K562 (cell line): ENCODE data around the gene MAP3K7. TPM values are rescaled to one million over a fixed set of nuclear protein-coding genes. Genes with fewer than 3 reads are reported as not detected.

Experiments
- ATAC-seq: fragments of 200-7000 bp; cut with Tn5 transposase; 3 replicates; pipeline ENCODE4 v1.9.1; 2020; ENCODE audit warnings: moderate library complexity
- BruUV-seq: library from RNA; stranded (reverse); fragments of 400-500 nt; replicated peaks from 2 replicates; lab custom pipeline; 2021; lab: Mats Ljungman, UMichigan
- CTCF ChIA-PET: fragments of 300-600 bp; formaldehyde crosslinking; extraction: SDS; loops from one replicate; lab custom pipeline; 2021; ENCODE audit warnings: low intra/inter-chr PET ratio; lab: Yijun Ruan, JAX
- POLR2A ChIA-PET: fragments of 300-600, 350-650 bp; sonication (Branson Sonifier 250); formaldehyde crosslinking; extraction: SDS; loops from one replicate; lab custom pipeline; 2021; ENCODE audit warnings: antibody characterized with exemption, inconsistent platforms; lab: Yijun Ruan, JAX
- DNase-seq, 4 experiments: peaks; one replicate each; pipeline versions ENCODE4 v3.0.0 to v3.0.0-alpha.2; 2011 to 2018; ENCODE audit warnings: low spot score in 3 of 4, mixed read lengths in 3 of 4; ENCODE audit errors: extremely low read depth in 1 of 4
- FAIRE-seq: peaks from 2 replicates; lab custom pipeline; 2011; peaks lifted over from hg19 to GRCh38; lab: Jason Lieb, UNC
- H2AFZ ChIP-seq: 2 replicates; pipeline ENCODE4 v1.6.0; 2011; ENCODE audit warnings: low read depth, low read length, control low read depth, inconsistent platforms
- H3K27ac ChIP-seq: fragments of 200-600 bp; 3 replicates; pipeline ENCODE4 v1.8.0; 2011; ENCODE audit warnings: low read depth, mild to moderate bottlenecking, control low read depth, inconsistent platforms, low read length, moderate library complexity, mixed read lengths; ENCODE audit errors: extremely low read depth
- H3K27me3 ChIP-seq, 2 experiments: fragments of 300-600 bp in 1 of 2; 2 replicates in 1 of 2; 3 replicates in 1 of 2; pipeline versions ENCODE4 v1.6.0 to v1.8.0; 2011; ENCODE audit warnings: inconsistent platforms in 2 of 2, low read length in 2 of 2, mild to moderate bottlenecking in 1 of 2, mixed read lengths in 1 of 2, moderate library complexity in 1 of 2; ENCODE audit not compliant: control insufficient read depth in 2 of 2, insufficient read depth in 2 of 2
- H3K36me3 ChIP-seq: fragments of 300-600 bp; 3 replicates; pipeline ENCODE4 v1.8.0; 2011; ENCODE audit warnings: mild to moderate bottlenecking, low read length, inconsistent platforms; ENCODE audit not compliant: control insufficient read depth, insufficient read depth
- H3K4me1 ChIP-seq, 2 experiments: fragments of 200-600 bp in 1 of 2; replicated peaks in 1 of 2; 2 replicates in 1 of 2; 3 replicates in 1 of 2; pipeline versions ENCODE4 v1.5.1 to v1.8.0; 2011; ENCODE audit warnings: inconsistent platforms in 2 of 2, low read length in 2 of 2, mild to moderate bottlenecking in 1 of 2, mixed read lengths in 1 of 2, moderate library complexity in 1 of 2; ENCODE audit not compliant: control insufficient read depth in 2 of 2, insufficient read depth in 2 of 2
- H3K4me2 ChIP-seq: 2 replicates; pipeline ENCODE4 v1.6.1; 2011; ENCODE audit warnings: low read length, control low read depth, inconsistent platforms, mixed read lengths; ENCODE audit not compliant: insufficient read depth
- H3K4me3 ChIP-seq: fragments of 200-600 bp; sonication (generic), shearing (Covaris generic); 2 replicates; pipeline ENCODE4 v1.5.1; 2016; ENCODE audit warnings: control low read depth, inconsistent platforms
- H3K79me2 ChIP-seq: fragments of 200-600 bp; 3 replicates; pipeline ENCODE4 v1.8.0; 2011; ENCODE audit warnings: low read length, inconsistent platforms; ENCODE audit not compliant: control insufficient read depth, insufficient read depth
- H3K9ac ChIP-seq, 2 experiments: 2 replicates each; pipeline versions ENCODE4 v1.6.0 to v1.6.1; 2011; ENCODE audit warnings: low read depth in 2 of 2, low read length in 2 of 2, control low read depth in 1 of 2, inconsistent platforms in 1 of 2, mild to moderate bottlenecking in 1 of 2, mixed read lengths in 1 of 2; ENCODE audit not compliant: insufficient read depth in 1 of 2
- H3K9me1 ChIP-seq: one replicate; pipeline ENCODE4 v1.6.0; 2011; ENCODE audit warnings: inconsistent platforms, mild to moderate bottlenecking, low read length, moderate library complexity; ENCODE audit not compliant: control insufficient read depth, insufficient read depth
- H3K9me3 ChIP-seq: replicated peaks from 2 replicates; pipeline ENCODE4 v1.5.1; 2011; ENCODE audit warnings: low read depth, low read length, inconsistent platforms; ENCODE audit not compliant: control insufficient read depth, insufficient read depth
- H4K20me1 ChIP-seq: replicated peaks from 2 replicates; pipeline ENCODE4 v1.6.1; 2011; ENCODE audit warnings: low read length, inconsistent platforms, mixed read lengths; ENCODE audit not compliant: control insufficient read depth, insufficient read depth
- CBX2 ChIP-seq: fragments of 200-600 bp; sonication (generic); IDR thresholded peaks from one replicate; pipeline ENCODE4 v1.6.1; 2012; ENCODE audit warnings: mild to moderate bottlenecking, low read length, inconsistent platforms; ENCODE audit not compliant: insufficient read depth, poor library complexity, severe bottlenecking
- CEBPB ChIP-seq: fragments of 450-650 bp; IDR thresholded peaks from 2 replicates; pipeline ENCODE4 v1.6.1; 2016; ENCODE audit warnings: missing genetic modification characterization, missing compliant biosample characterization
- COPS2 ChIP-seq: fragments of 450-650 bp; conservative IDR thresholded peaks from 2 replicates; pipeline ENCODE4 v1.6.1; 2016; ENCODE audit warnings: mild to moderate bottlenecking, moderate library complexity
- DMBX1 ChIP-seq: fragments of 250-450 bp; sonication (Bioruptor Pico); IDR thresholded peaks from 2 replicates; pipeline ENCODE4 v1.8.0; 2022; ENCODE audit warnings: inconsistent platforms, mild to moderate bottlenecking, moderate library complexity, borderline replicate concordance
- EHMT2 ChIP-seq: fragments of 450-650 bp; IDR thresholded peaks from 2 replicates; pipeline ENCODE4 v1.6.1; 2018; ENCODE audit warnings: antibody characterized with exemption
- EP400 ChIP-seq: fragments of 450-650 bp; IDR thresholded peaks from 2 replicates; pipeline ENCODE4 v1.6.1; 2017; ENCODE audit warnings: antibody characterized with exemption, mild to moderate bottlenecking, moderate library complexity
- HDAC8 ChIP-seq: fragments of 450-650 bp; IDR thresholded peaks from 2 replicates; pipeline ENCODE4 v1.6.1; 2016; ENCODE audit warnings: mild to moderate bottlenecking, missing genetic modification characterization, moderate library complexity, missing compliant biosample characterization
- HES1 ChIP-seq: fragments of 450-650 bp; IDR thresholded peaks from 2 replicates; pipeline ENCODE4 v1.6.1; 2016; ENCODE audit warnings: low read depth, mild to moderate bottlenecking, moderate library complexity
- HMG20A ChIP-seq: fragments of 450-650 bp; formaldehyde crosslinking; conservative IDR thresholded peaks from 2 replicates; pipeline ENCODE4 v1.4.0; 2020; ENCODE audit warnings: mild to moderate bottlenecking, mixed read lengths
- KAT2B ChIP-seq: IDR thresholded peaks from one replicate; pipeline ENCODE4 v1.6.1; 2012; ENCODE audit warnings: low read depth, mild to moderate bottlenecking, control low read depth, inconsistent platforms, low read length, moderate library complexity
- MAFF ChIP-seq: IDR thresholded peaks from 2 replicates; pipeline ENCODE4 v1.6.1; 2012; ENCODE audit warnings: low read length, improper control_type of control experiment
- MAZ ChIP-seq, 2 experiments: fragments of 450-650 bp in 1 of 2; sonication (generic) in 1 of 2; formaldehyde crosslinking; IDR thresholded peaks in 1 of 2; conservative IDR thresholded peaks in 1 of 2; 2 replicates each; pipeline versions ENCODE4 v1.4.0 to v1.5.0; 2020; ENCODE audit warnings: mild to moderate bottlenecking in 1 of 2, missing genetic modification reagents in 1 of 2
- NCOA4 ChIP-seq: fragments of 450-650 bp; IDR thresholded peaks from 2 replicates; pipeline ENCODE4 v1.6.1; 2018; ENCODE audit warnings: mild to moderate bottlenecking; ENCODE audit not compliant: partially characterized antibody
- TCF3 ChIP-seq: sonication (generic); formaldehyde crosslinking; IDR thresholded peaks from 2 replicates; pipeline ENCODE4 v1.4.0; 2020; ENCODE audit warnings: mild to moderate bottlenecking, missing genetic modification reagents
- TRIM25 ChIP-seq: fragments of 450-650 bp; IDR thresholded peaks from 2 replicates; pipeline ENCODE4 v1.7.0; 2016; ENCODE audit warnings: borderline replicate concordance
- ZNF316 ChIP-seq: fragments of 450-650 bp; IDR thresholded peaks from 2 replicates; pipeline ENCODE4 v1.6.1; 2016
- ZNF395 ChIP-seq: fragments of 200-800 bp; sonication (Bioruptor generic); IDR thresholded peaks from 2 replicates; pipeline ENCODE4 v1.6.1; 2017; ENCODE audit warnings: missing genetic modification characterization, missing compliant biosample characterization
- ZNF696 ChIP-seq: fragments of 250-450 bp; sonication (Bioruptor Pico); conservative IDR thresholded peaks from 2 replicates; pipeline ENCODE4 v1.4.0; 2020; ENCODE audit warnings: mild to moderate bottlenecking, moderate library complexity
- in situ Hi-C: fragments of 300-500 bp; cut with MboI; formaldehyde crosslinking; loops from 4 replicates; pipeline ENCODE4 v1.15.0; 2018; ENCODE audit warnings: inconsistent platforms, mixed read lengths
- intact Hi-C: fragments of 100-400 bp; cut with micrococcal nuclease; formaldehyde crosslinking; loops from 2 replicates; pipeline ENCODE4 v1.14.2; 2022
- polyA plus RNA-seq, 8 experiments: library from polyadenylated mRNA; depleted of rRNA in 4 of 8; stranded (reverse) in 5 of 8; unstranded in 3 of 8; fragments of >200 nt; fragmentation: Nextera tagmentation in 2 of 8; fragmentation: Illumina TruSeq in 1 of 8; extraction: Ambion mirVana in 2 of 8; extraction: Trizol in 1 of 8; gene quantifications; 2 replicates each; pipeline versions ENCODE4 v1.2.1 to v1.2.3, GENCODE V29; 2011 to 2014; ENCODE audit warnings: inconsistent platforms in 1 of 8, missing spikeins in 1 of 8
- total RNA-seq, 7 experiments: library from RNA; depleted of rRNA in 6 of 7; stranded (reverse); fragments of >200 nt in 6 of 7; fragmentation: Illumina TruSeq in 2 of 7; extraction: Trizol in 2 of 7; gene quantifications; 2 replicates each; pipeline versions ENCODE4 v1.2.1 to v1.2.3, GENCODE V29; 2011 to 2021; ENCODE audit warnings: low replicate concordance in 1 of 7

MAP3K7 gene
- total and polyA plus RNA-seq, 9 of the 15 experiments (the other 6 are each of a cell fraction or from before 2014, with no cell fraction given) = 13.4 to 60.9 (median 34.8) TPM

GRCh38 chr6:90583836-90584481 is 2.9 kb downstream of the MAP3K7 start:
- H3K4me2 ChIP-seq = no peak overlapping the region
- ChIA-PET CTCF (no interaction called here), POLR2A (interaction anchor here (1.0 to 1.2 kb wide), 3 partner anchors 9 to 15 kb away, joined by 3 read pairs; no protein-coding TSS in a partner anchor)
- no peak overlapping the region for H3K27ac ChIP-seq
- peaks cover 0 to 13% of the 10 kb centered on the region in 2 experiments; a peak in 4 of 5 replicates for H3K4me1 ChIP-seq
- H2AFZ ChIP-seq = no peak overlapping the region
- peaks cover 4% of the 10 kb centered on the region for H4K20me1 ChIP-seq
- no TSS peak for BruUV-seq
- FAIRE-seq (no peak), DNase-seq (no peak), ATAC-seq (no peak)
- H3K27me3 ChIP-seq = no peaks in the 10 kb centered on the region
- H3K4me3 ChIP-seq = no peak overlapping the region
- H3K9ac ChIP-seq = peak overlapping the region in 1 of 2 experiments; percentile 94; a peak in 1 of 4 replicates
- intact Hi-C loops (loop anchor here (10.0 kb wide), 1 partner anchor 299 kb away; no protein-coding TSS in a partner anchor), in situ Hi-C loops (no loop called here)
- no peaks in the 10 kb centered on the region for H3K9me3 ChIP-seq
- no peaks in the 10 kb centered on the region for H3K9me1 ChIP-seq
- peaks cover 81% of the 10 kb centered on the region for H3K79me2 ChIP-seq
- H3K36me3 ChIP-seq = peaks cover 17% of the 10 kb centered on the region; the same call in 2 of the 3 replicates
- TF ChIP-seq HES1 (no peak), HDAC8 (tag) (no peak), ZNF696 (no peak), EHMT2 (no peak), ZNF395 (no peak), ZNF316 (peak; percentile 60; the same call in 1 of the 2 replicates), DMBX1 (no peak), KAT2B (no peak), CEBPB (peak; percentile 57), CBX2 (no peak), MAFF (peak; percentile 4; the same call in 1 of the 2 replicates), TRIM25 (no peak), HMG20A (CRISPR knock-in tag) (no peak), MAZ (CRISPR knock-in tag; conservative IDR thresholded peaks at IDR 0.05 in 1 of 2, IDR thresholded peaks at IDR 0.05 in 1 of 2) (no peak), NCOA4 (no peak), COPS2 (no peak), TCF3 (no peak), EP400 (peak; percentile 18; the same call in 1 of the 2 replicates)
